Left renal cortex interstitium (tissue), 4 donors: ENCODE results near the gene EDRF1. TPM values are rescaled to one million over a fixed set of nuclear protein-coding genes. Genes with fewer than 3 reads are reported as not detected.

Source experiments
- polyA plus RNA-seq, 4 donors: library from polyadenylated mRNA; unstranded; fragments of 120-200 nt; gene quantifications; one replicate each; pipeline ENCODE4 v1.2.1, GENCODE V29; 2013; ENCODE audit not compliant: insufficient read length in 4 of 4

EDRF1 gene
- polyA plus RNA-seq, 4 donors: 28.1 to 55.7 (median 39.9) TPM

Other genes starting within 250 kb of the EDRF1 start
- gene TEX36, start 36.5 kb upstream of the EDRF1 start, polyA plus RNA-seq: not detected
- under 1 TPM; 0.17 to 0.41 (median 0.33) TPM for gene MMP21, start 56.1 kb downstream of the EDRF1 start, polyA plus RNA-seq
- gene UROS, start 103.5 kb downstream of the EDRF1 start, polyA plus RNA-seq: 10 to 100 TPM; 53.5 to 61.2 (median 59.8) TPM
- 10 to 100 TPM; 89.6 to 100.0 (median 92.4) TPM for gene BCCIP, start 103.8 kb downstream of the EDRF1 start, polyA plus RNA-seq
- 10 to 100 TPM; 22.8 to 26.1 (median 23.0) TPM for gene DHX32, start 161.6 kb downstream of the EDRF1 start, polyA plus RNA-seq
- gene FANK1, start 176.9 kb downstream of the EDRF1 start, polyA plus RNA-seq: 10 to 100 TPM in 3 of 4 donors, 1 to 10 TPM in 1; 8.0 to 11.0 (median 10.5) TPM